Panc1 (cell line): Measurements from ENCODE around the gene ZNRF3.

Experiments used
- CTCF ChIP-seq: fragments of 450-650 bp; IDR thresholded peaks from 2 replicates; pipeline ENCODE4 v1.5.1; 2017; ENCODE audit warnings: mild to moderate bottlenecking
- SIN3A ChIP-seq: IDR thresholded peaks from 2 replicates; pipeline ENCODE4 v1.6.1; 2012; ENCODE audit warnings: low read depth, mild to moderate bottlenecking, low read length, moderate library complexity, borderline replicate concordance; ENCODE audit not compliant: insufficient read depth
- TCF7L2 ChIP-seq: IDR thresholded peaks from 2 replicates; pipeline ENCODE4 v1.6.1; 2011; ENCODE audit warnings: mild to moderate bottlenecking, low read depth, low read length, inconsistent platforms

GRCh38 chr22:28983788-28984441 is 100.5 kb downstream of the ZNRF3 start:
- TF ChIP-seq CTCF = no peak
- no peak for TF ChIP-seq SIN3A
- no peak for TF ChIP-seq TCF7L2
